Heart left ventricle (tissue), 16 donors: ENCODE measurements around the gene TGFBR2. TPM values are rescaled to one million over a fixed set of nuclear protein-coding genes. Genes with fewer than 3 reads are reported as not detected.
A peak's percentile ranks its signal among the peaks of the same experiment; 100 is the strongest.

Experiments
- ATAC-seq, 4 donors: fragments of 200-7000 bp; cut with Tn5 transposase; one replicate each; pipeline ENCODE4 v1.9.1; 2020 to 2022; ENCODE audit warnings: moderate library complexity in 4 of 4, mild to moderate bottlenecking in 3 of 4, moderate number of reproducible peaks in 1 of 4
- DNase-seq, 5 donors: peaks; one replicate each; pipeline ENCODE4 v3.0.0-alpha.2; 2020
- H3K27ac ChIP-seq, 12 donors: fragments of 200-600 bp; sonication (generic) in 4 of 12; one replicate each; pipeline versions ENCODE4 v1.5.0 to v1.8.0; 2016 to 2022; ENCODE audit warnings: mild to moderate bottlenecking in 2 of 12
- H3K27me3 ChIP-seq, 9 donors: fragments of 200-600 bp; sonication (generic) in 2 of 9; one replicate each; pipeline versions ENCODE4 v1.5.1 to v1.8.0; 2016 to 2022; ENCODE audit warnings: mild to moderate bottlenecking in 3 of 9
- H3K36me3 ChIP-seq, 9 donors: fragments of 200-600 bp; sonication (generic) in 2 of 9; one replicate each; pipeline versions ENCODE4 v1.5.0 to v1.8.0; 2018 to 2022; ENCODE audit warnings: mild to moderate bottlenecking in 2 of 9
- H3K4me1 ChIP-seq, 12 donors: fragments of 200-600 bp; sonication (generic) in 4 of 12; one replicate each; pipeline versions ENCODE4 v1.5.0 to v1.8.0; 2016 to 2022; ENCODE audit warnings: mild to moderate bottlenecking in 3 of 12
- H3K4me3 ChIP-seq, 12 donors: fragments of 200-600 bp; sonication (generic) in 4 of 12; one replicate each; pipeline versions ENCODE4 v1.5.0 to v1.8.0; 2017 to 2022; ENCODE audit warnings: mild to moderate bottlenecking in 9 of 12, moderate library complexity in 4 of 12
- H3K9me3 ChIP-seq, 12 donors: fragments of 200-600 bp; sonication (generic) in 4 of 12; one replicate each; pipeline versions ENCODE4 v1.5.0 to v1.8.0; 2016 to 2022; ENCODE audit warnings: mild to moderate bottlenecking in 1 of 12
- CTCF ChIP-seq, 12 donors: fragments of 200-600 bp; sonication (generic) in 4 of 12; IDR thresholded peaks; one replicate each; pipeline versions ENCODE4 v1.5.0 to v1.8.0; 2018 to 2022; ENCODE audit warnings: antibody characterized with exemption in 12 of 12, mild to moderate bottlenecking in 5 of 12
- POLR2A ChIP-seq, 2 donors: fragments of 450-650 bp; IDR thresholded peaks; one replicate each; pipeline ENCODE4 v1.6.1; 2017; ENCODE audit warnings: antibody characterized with exemption in 2 of 2, mild to moderate bottlenecking in 2 of 2, moderate library complexity in 2 of 2
- WGBS, 4 donors: extraction: QIAGEN DNeasy Blood & Tissue Kit in 2 of 4; methylation state at CpG; one replicate each; pipeline versions ENCODE4 v1.1.5 to v1.1.7; 2013 to 2018; 5-methylcytosine and 5-hydroxymethylcytosine counted together
- intact Hi-C, 10 donors: fragments of 100-400 bp; cut with DNase I; formaldehyde crosslinking; loops; one replicate each; pipeline versions ENCODE4 v1.11.1 to v1.14.2; 2022
- polyA plus RNA-seq, 2 donors: library from polyadenylated mRNA; stranded (reverse); fragments of 200-250 nt; gene quantifications; one replicate each; pipeline ENCODE4 v1.2.3, GENCODE V29; 2013
- total RNA-seq, 9 donors: library from RNA; depleted of rRNA in 2 of 9; stranded (reverse); fragments of >200 nt in 2 of 9; fragmentation: NEBNext Ultra II Directional in 3 of 9; extraction: Animal tissue kit (Norgen Biotek cat#: 25700) in 3 of 9; gene quantifications; one replicate each; pipeline versions ENCODE4 v1.1.0 to v1.2.4, GENCODE V29; 2016 to 2023
- donor health status: ischemic (EF 13 %, LVEDD 7.1; RV severe dilation, severe dysfunction).
- donor health status: healthy with polysubstance abuse.
- donor health status: DM: no; HTN: yes; CAD: no.
- donor health status: DM: no; HTN: no; CAD: no.
- donor health status: ischemic (EF 25% LVEDD 6.9; RV normal size, moderate dysfunction).
- donor health status: ischemic (EF 25% LVEDD 5.7; RV mildly dilated, moderate dysfunction).
- donor health status: healthy.
- donor health status: DM: yes; HTN: yes; CAD: no.
- donor health status: ischemic (EF 35%, LVEDD 5.7; RV mildly dilated, moderate dysfunction).
- donor health status: nonischemic (EF 11% LVEDD 7.7; RV severe dilation, severe dysfunction).
- donor health status: DM: yes; HTN: yes; CAD: no.
- donor health status: PGD.
- donor health status: ischemic (EF 29% LVEDD 5.4; RV normal size, mild dysfunction).
- donor health status: nonischemic (EF 23%, LVEDD 6.1; RV moderate dilation, normal function).

TGFBR2 gene
- total and polyA plus RNA-seq, 11 donors: 13.8 to 217 (median 143) TPM

DNA sequence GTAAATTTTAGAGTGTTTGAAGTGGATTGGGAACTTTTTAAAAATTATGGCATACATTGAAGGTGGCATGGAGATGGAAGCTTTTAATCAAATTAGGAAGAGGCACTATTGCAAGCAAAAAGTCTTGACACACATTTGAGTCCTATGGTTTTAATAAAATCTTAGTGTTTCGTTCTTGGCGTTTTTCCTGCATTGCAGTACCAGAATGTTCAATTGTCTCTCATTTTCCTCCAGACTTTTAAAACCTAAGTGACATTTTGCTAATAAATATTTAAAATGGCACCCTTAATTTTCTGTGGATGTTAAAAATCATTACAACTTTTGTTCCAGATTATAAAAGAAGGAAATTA, 2.2 kb downstream of the TGFBR2 start:
- peaks cover 0 to 4% (median 0%) of the 10 kb centered on the region in 9 donors for H3K36me3 ChIP-seq
- H3K4me1 ChIP-seq: peaks cover 3 to 81% (median 62%) of the 10 kb centered on the region in 12 donors
- H3K27ac ChIP-seq: peak overlapping the region in 11 of 12 donors; percentile 44 to 100 (median 94)
- intact Hi-C loops: loop anchor here in 8 of 10 donors (5.0 to 10.0 kb wide), 14 partner anchors 74 to 411 kb away; no protein-coding TSS in a partner anchor
- H3K27me3 ChIP-seq: no peaks in the 10 kb centered on the region
- H3K4me3 ChIP-seq: peak overlapping the region in 11 of 12 donors; percentile 67 to 98 (median 94)
- no peaks in the 10 kb centered on the region for H3K9me3 ChIP-seq
- TF ChIP-seq POLR2A (IDR thresholded peaks at IDR 0.05) (no peak), CTCF (IDR thresholded peaks at IDR 0.05) (no peak)
- WGBS, 4 donors: 35 to 53% (median 41%) methylated on average over 2 of the region's 2 CpGs
- ATAC-seq: no peak
- DNase-seq: no peak

DNA sequence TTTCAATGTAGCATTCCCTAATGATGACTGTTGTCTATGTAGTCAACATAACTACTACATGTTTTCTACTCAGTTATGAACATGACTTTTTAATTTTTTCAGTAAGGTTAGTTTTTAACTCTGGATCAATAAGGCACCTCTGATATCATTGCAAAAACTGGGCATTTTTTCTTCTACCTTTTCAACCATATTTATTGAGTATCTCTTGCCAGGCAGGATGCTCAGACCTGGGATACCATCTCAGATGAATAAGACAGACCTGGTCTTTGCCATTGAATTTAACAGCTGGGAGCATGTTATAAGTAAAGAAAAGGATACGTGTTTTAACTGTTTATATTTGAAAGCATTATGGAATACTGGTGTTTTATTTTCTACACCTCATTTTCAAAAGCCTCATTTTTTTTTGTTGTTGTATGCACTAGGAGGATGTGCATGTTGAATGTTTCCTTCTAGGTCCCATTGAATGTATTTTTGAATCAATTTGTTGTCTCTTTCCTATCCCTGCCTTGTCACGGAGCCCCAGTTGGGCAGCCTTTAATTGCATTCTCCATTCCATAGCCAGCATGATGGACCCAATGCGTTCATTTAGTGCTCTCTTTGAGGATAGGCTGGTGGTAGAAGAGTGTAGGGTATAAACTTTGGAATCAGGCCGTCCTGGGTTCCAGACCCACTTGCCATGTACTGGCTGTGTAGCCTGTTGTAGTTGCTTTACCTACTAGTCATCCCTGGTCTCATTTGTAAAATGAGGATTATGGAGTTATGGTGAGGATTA, 3.7 kb downstream of the TGFBR2 start:
- Histone ChIP-seq H3K9me3 (no peaks in the 10 kb centered on the region), H3K36me3 (peaks cover 0 to 4% (median 0%) of the 10 kb centered on the region in 9 donors), H3K27me3 (no peaks in the 10 kb centered on the region), H3K4me3 (peak overlapping the region in 9 of 12 donors; percentile 1 to 98 (median 92)), H3K4me1 (peaks cover 0 to 82% (median 70%) of the 10 kb centered on the region in 12 donors), H3K27ac (peak overlapping the region in 10 of 12 donors; percentile 5 to 100 (median 66))
- WGBS, 4 donors: 64 to 81% (median 73%) methylated on average over 4 of the region's 4 CpGs
- intact Hi-C loops: loop anchor here in 9 of 10 donors (5.0 to 10.0 kb wide), 16 partner anchors 55 to 413 kb away; no protein-coding TSS in a partner anchor
- ATAC-seq: no peak
- no peak for DNase-seq
- no peak for TF ChIP-seq CTCF (IDR thresholded peaks at IDR 0.05)
- no peak for TF ChIP-seq POLR2A (IDR thresholded peaks at IDR 0.05)

- H3K9me3 ChIP-seq: no peaks in the 10 kb centered on the region
- peak overlapping the region in 8 of 12 donors; percentile 1 to 98 (median 84) for H3K4me3 ChIP-seq
- no peaks in the 10 kb centered on the region for H3K27me3 ChIP-seq
- H3K27ac ChIP-seq: peak overlapping the region in 11 of 12 donors; percentile 5 to 100 (median 39)
- H3K4me1 ChIP-seq: peaks cover under 1 to 82% (median 71%) of the 10 kb centered on the region in 12 donors
- intact Hi-C loops: loop anchor here in 2 of 10 donors (5.0 to 10.0 kb wide), 3 partner anchors 54 to 81 kb away; no protein-coding TSS in a partner anchor
- no peak for ATAC-seq
- peaks cover 0 to 4% (median 0%) of the 10 kb centered on the region in 9 donors for H3K36me3 ChIP-seq
- no peak for DNase-seq
- TF ChIP-seq POLR2A (IDR thresholded peaks at IDR 0.05) (no peak), CTCF (IDR thresholded peaks at IDR 0.05) (no peak)
- WGBS, 4 donors: 24 to 43% (median 35%) methylated on average over 3 of the region's 3 CpGs
Measured at GRCh38 chr3:30610702-30611368, 4.4 kb downstream of the TGFBR2 start.
